Natural killer cell (primary cell): ENCODE results near the gene PCDHGA1. TPM values are rescaled to one million over a fixed set of nuclear protein-coding genes. Genes with fewer than 3 reads are reported as not detected.
A peak's percentile ranks its signal among the peaks of the same experiment; 100 is the strongest.

ENCODE experiments used
- ATAC-seq, 3 donors: fragments of 150-1000 bp in 2 of 3; fragments of 200-7000 bp in 1 of 3; cut with Tn5 transposase; 1 replicate in 1 of 3; 2 replicates in 2 of 3; pipeline ENCODE4 v1.10.0; 2021; ENCODE audit warnings: mild to moderate bottlenecking in 2 of 3, moderate library complexity in 2 of 3
- DNase-seq, 2 donors: peaks; one replicate each; pipeline versions ENCODE4 v3.0.0 to v3.0.0-alpha.2; 2013 to 2021; ENCODE audit warnings: mixed read lengths in 1 of 2
- H3K27ac ChIP-seq: one replicate; pipeline ENCODE4 v1.5.1; 2013; ENCODE audit warnings: mild to moderate bottlenecking, low read length
- H3K27me3 ChIP-seq: one replicate; pipeline ENCODE4 v1.6.1; 2013; ENCODE audit warnings: low read length; ENCODE audit not compliant: control insufficient read depth, insufficient read depth
- H3K36me3 ChIP-seq: one replicate; pipeline ENCODE4 v1.6.1; 2013; ENCODE audit warnings: low read length; ENCODE audit not compliant: control insufficient read depth, insufficient read depth
- H3K4me1 ChIP-seq: one replicate; pipeline ENCODE4 v1.6.1; 2013; ENCODE audit warnings: low read length; ENCODE audit not compliant: control insufficient read depth, insufficient read depth
- H3K4me3 ChIP-seq: one replicate; pipeline ENCODE4 v1.5.1; 2013; ENCODE audit warnings: low read length
- H3K9me3 ChIP-seq: one replicate; pipeline ENCODE4 v1.6.1; 2013; ENCODE audit warnings: low read length; ENCODE audit not compliant: control insufficient read depth, insufficient read depth
- H3K27ac Mint-ChIP-seq, 2 donors: one replicate each; pipeline ENCODE4 v1.8.0; 2022; ENCODE audit warnings: mild to moderate bottlenecking in 2 of 2, mixed read lengths in 2 of 2, moderate library complexity in 1 of 2
- H3K27me3 Mint-ChIP-seq, 2 donors: one replicate each; pipeline ENCODE4 v1.8.0; 2022; ENCODE audit warnings: low read depth in 2 of 2, mixed read lengths in 2 of 2
- H3K36me3 Mint-ChIP-seq: one replicate; pipeline ENCODE4 v1.8.0; 2022; ENCODE audit warnings: mixed read lengths
- H3K4me1 Mint-ChIP-seq, 2 donors: one replicate each; pipeline ENCODE4 v1.8.0; 2022; ENCODE audit warnings: mixed read lengths in 2 of 2
- H3K4me3 Mint-ChIP-seq: one replicate; pipeline ENCODE4 v1.8.0; 2022; ENCODE audit warnings: mild to moderate bottlenecking, moderate library complexity, mixed read lengths
- H3K9me3 Mint-ChIP-seq, 2 donors: one replicate each; pipeline ENCODE4 v1.8.0; 2022; ENCODE audit warnings: mixed read lengths in 2 of 2
- CTCF ChIP-seq: fragments of 200-600 bp; IDR thresholded peaks from one replicate; pipeline ENCODE4 v1.8.0; 2022; ENCODE audit warnings: antibody characterized with exemption
- WGBS: methylation state at CpG from one replicate; pipeline ENCODE4 v1.1.7; 2013; ENCODE audit warnings: missing lambda C conversion rate; ENCODE audit not compliant: insufficient coverage; 5-methylcytosine and 5-hydroxymethylcytosine counted together
- intact Hi-C: fragments of 100-400 bp; cut with micrococcal nuclease; formaldehyde crosslinking; loops from one replicate; pipeline ENCODE4 v1.14.2; 2022
- total RNA-seq, 4 donors: library from RNA; stranded (reverse); fragments of 120-200 nt in 1 of 4; gene quantifications; one replicate each; pipeline versions ENCODE4 v1.2.3 to v1.2.4, GENCODE V29; 2013 to 2022

Gene PCDHGA1
- total RNA-seq, 3 donors from 2014 or later (not counting 1 experiment from before 2014, with no cell fraction given) = not detected

DNA sequence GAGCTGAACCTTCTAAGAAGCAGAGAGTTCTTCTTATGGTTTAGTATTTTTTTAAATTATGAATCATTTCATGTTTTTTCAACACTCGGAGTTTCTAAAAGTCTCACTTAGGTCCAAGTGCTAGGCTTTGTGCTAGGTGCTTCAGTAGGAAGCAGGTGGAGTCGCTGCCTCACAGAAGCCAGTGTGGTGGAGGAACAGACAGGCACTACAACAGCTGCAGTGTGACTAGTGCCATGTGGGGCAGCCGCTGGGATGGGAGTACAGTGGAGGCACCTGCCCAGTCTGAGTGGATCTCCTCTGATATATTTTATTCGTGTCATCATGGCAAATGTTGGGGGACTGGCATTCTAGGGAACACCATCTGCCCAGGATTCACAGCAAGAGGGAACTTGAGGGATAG, 173.9 kb downstream of the PCDHGA1 start:
- Mint-ChIP-seq H3K4me3 (no peak overlapping the region), H3K4me1 (no peaks in the 10 kb centered on the region), H3K27ac (no peak overlapping the region), H3K27me3 (no peaks in the 10 kb centered on the region), H3K9me3 (no peaks in the 10 kb centered on the region), H3K36me3 (no peaks in the 10 kb centered on the region)
- ATAC-seq (no peak), DNase-seq (no peak)
- H3K9me3 ChIP-seq = no peaks in the 10 kb centered on the region
- TF ChIP-seq CTCF = no peak
- intact Hi-C loops = no loop called here
- no peaks in the 10 kb centered on the region for H3K36me3 ChIP-seq
- WGBS = 91% methylated on average over 4 of the region's 4 CpGs
- H3K4me1 ChIP-seq = peaks cover 15% of the 10 kb centered on the region
- no peak overlapping the region for H3K27ac ChIP-seq
- no peaks in the 10 kb centered on the region for H3K27me3 ChIP-seq
- H3K4me3 ChIP-seq = no peak overlapping the region

DNA sequence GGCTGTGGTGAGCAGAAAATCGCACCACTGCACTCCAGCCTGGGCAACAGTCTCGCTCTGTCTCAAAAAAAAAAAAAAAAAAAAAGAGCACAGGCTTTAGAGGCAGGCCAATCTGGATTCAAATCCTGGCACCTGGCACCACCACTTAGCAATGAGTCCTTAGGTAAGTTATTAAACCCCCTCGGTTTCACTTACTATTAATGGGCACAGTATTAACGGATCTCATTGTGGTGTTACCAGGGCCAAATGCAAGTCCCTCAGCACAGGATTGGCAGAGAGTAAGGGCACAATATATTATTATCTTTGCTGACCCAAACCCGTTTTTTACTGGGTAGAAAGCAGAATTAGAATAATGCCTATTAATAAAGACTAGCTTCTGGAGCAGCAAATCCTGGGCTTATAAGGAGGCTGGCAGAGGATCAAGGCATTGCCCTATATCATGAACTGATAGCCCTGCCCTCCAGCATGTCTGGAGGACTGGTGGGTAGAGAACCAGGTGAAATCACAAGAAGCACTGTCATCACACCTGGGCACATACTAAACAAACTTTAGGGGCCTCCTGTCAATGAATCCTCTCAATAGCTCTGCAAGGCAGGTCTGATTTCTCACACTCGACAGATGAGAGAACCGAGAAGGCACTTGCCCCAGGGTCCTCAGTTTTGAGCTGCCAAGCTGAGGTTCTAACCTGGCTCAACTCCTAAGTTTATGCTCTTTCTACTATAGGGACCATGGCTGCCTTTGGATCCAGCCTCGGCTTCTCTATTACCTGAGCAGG, 176.3 kb downstream of the PCDHGA1 start:
- no peak for DNase-seq
- Mint-ChIP-seq H3K27ac (no peak overlapping the region), H3K4me1 (peaks cover 5 to 6% of the 10 kb centered on the region in 2 donors), H3K36me3 (no peaks in the 10 kb centered on the region), H3K9me3 (no peaks in the 10 kb centered on the region), H3K27me3 (no peaks in the 10 kb centered on the region), H3K4me3 (no peak overlapping the region)
- Histone ChIP-seq H3K4me1 (peaks cover 18% of the 10 kb centered on the region), H3K9me3 (no peaks in the 10 kb centered on the region), H3K27ac (no peak overlapping the region), H3K27me3 (no peaks in the 10 kb centered on the region), H3K4me3 (no peak overlapping the region), H3K36me3 (no peaks in the 10 kb centered on the region)
- no peak for TF ChIP-seq CTCF
- intact Hi-C loops = no loop called here
- no peak for ATAC-seq
- WGBS = 94% methylated on average over 8 of the region's 8 CpGs

DNA sequence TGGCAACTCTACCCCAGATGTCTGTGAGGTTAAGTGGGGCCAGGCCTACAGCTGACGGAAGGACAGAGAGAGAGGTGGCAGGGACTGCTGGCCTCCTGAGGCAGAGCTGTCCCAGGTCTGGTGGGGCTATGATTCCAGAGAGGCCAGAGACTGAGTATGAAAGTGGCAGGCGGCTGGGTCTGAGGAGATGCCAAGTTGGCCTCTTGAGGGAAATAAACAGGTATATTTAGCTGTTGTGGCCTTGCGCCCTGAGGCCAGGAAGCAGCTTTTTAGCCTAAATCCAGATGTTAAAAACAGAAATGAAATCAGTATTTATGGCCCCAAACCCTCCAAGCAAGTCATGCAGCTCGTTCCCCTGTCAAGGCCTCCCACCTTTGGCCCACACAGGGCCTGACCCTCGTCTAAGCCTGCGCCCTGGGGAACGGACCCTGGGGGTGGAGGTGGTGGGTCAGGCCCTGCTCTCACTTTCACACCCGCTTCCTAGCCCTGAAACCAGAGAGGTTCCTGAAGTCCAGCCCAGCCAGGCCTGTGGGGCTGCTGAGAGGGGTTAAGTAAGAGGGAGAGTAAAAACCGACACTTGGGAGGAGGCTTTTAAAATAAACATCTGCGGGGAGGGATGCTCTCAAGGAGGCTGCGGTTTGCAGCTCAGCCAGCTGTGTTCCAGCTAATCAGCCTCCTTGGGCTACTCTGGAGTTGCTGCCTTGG, 177.2 kb downstream of the PCDHGA1 start:
- DNase-seq = no peak
- 68% methylated on average over 11 of the region's 11 CpGs for WGBS
- Mint-ChIP-seq H3K9me3 (no peaks in the 10 kb centered on the region), H3K4me1 (peaks cover 7 to 15% of the 10 kb centered on the region in 2 donors), H3K27ac (no peak overlapping the region), H3K36me3 (no peaks in the 10 kb centered on the region), H3K27me3 (no peaks in the 10 kb centered on the region), H3K4me3 (peak overlapping the region; percentile 4)
- Histone ChIP-seq H3K4me1 (peaks cover 28% of the 10 kb centered on the region), H3K27me3 (no peaks in the 10 kb centered on the region), H3K36me3 (no peaks in the 10 kb centered on the region), H3K4me3 (no peak overlapping the region), H3K9me3 (no peaks in the 10 kb centered on the region), H3K27ac (no peak overlapping the region)
- no peak for ATAC-seq
- intact Hi-C loops = no loop called here
- no peak for TF ChIP-seq CTCF
